HepG2 (cell line): ENCODE data around the gene ST8SIA2. TPM values are rescaled to one million over a fixed set of nuclear protein-coding genes. Genes with fewer than 3 reads are reported as not detected.

ENCODE experiments used
- ATAC-seq: fragments of 200-7000 bp; cut with Tn5 transposase; 3 replicates; pipeline ENCODE4 v1.9.1; 2020; ENCODE audit warnings: mild to moderate bottlenecking, moderate library complexity
- BruUV-seq: library from RNA; stranded (reverse); fragments of 400-500 nt; replicated peaks from 2 replicates; lab custom pipeline; 2021; lab: Mats Ljungman, UMichigan
- CTCF ChIA-PET: fragments of 300-600 bp; formaldehyde crosslinking; extraction: SDS; loops from one replicate; lab custom pipeline; 2021; ENCODE audit warnings: low total read pairs, inconsistent platforms, low intra/inter-chr PET ratio; lab: Yijun Ruan, JAX
- POLR2A ChIA-PET: fragments of 350-600 bp; sonication (Branson Sonifier 250); formaldehyde crosslinking; loops from one replicate; lab custom pipeline; 2020; ENCODE audit warnings: antibody characterized with exemption, inconsistent platforms; lab: Yijun Ruan, JAX
- DNase-seq: peaks from one replicate; pipeline ENCODE4 v3.0.0-alpha.2; 2015; ENCODE audit warnings: low spot score
- FAIRE-seq: peaks from 3 replicates; lab custom pipeline; 2011; peaks lifted over from hg19 to GRCh38; lab: Jason Lieb, UNC
- H2AFZ ChIP-seq: one replicate; pipeline ENCODE4 v1.6.1; 2011; ENCODE audit warnings: low read length, inconsistent platforms
- H3K27ac ChIP-seq: fragments of 300-600 bp; 3 replicates; pipeline ENCODE4 v1.8.0; 2011; ENCODE audit warnings: mixed run types, mild to moderate bottlenecking, mixed read lengths, low read length, inconsistent platforms; ENCODE audit not compliant: insufficient read depth; ENCODE audit errors: extremely low read length
- H3K27me3 ChIP-seq, 2 experiments: fragments of 200-600 bp in 1 of 2; 2 replicates in 1 of 2; 3 replicates in 1 of 2; pipeline versions ENCODE4 v1.6.0 to v1.8.0; 2011; ENCODE audit warnings: low read length in 2 of 2, mild to moderate bottlenecking in 2 of 2, moderate library complexity in 2 of 2, inconsistent platforms in 1 of 2; ENCODE audit not compliant: insufficient read depth in 2 of 2, control insufficient read depth in 1 of 2
- H3K36me3 ChIP-seq, 2 experiments: fragments of 200-600 bp in 1 of 2; replicated peaks in 1 of 2; 2 replicates in 1 of 2; 3 replicates in 1 of 2; pipeline versions ENCODE4 v1.5.1 to v1.8.0; 2011; ENCODE audit warnings: low read length in 2 of 2, inconsistent platforms in 1 of 2; ENCODE audit not compliant: insufficient read depth in 2 of 2, control insufficient read depth in 1 of 2
- H3K4me1 ChIP-seq: 2 replicates; pipeline ENCODE4 v1.5.1; 2012; ENCODE audit warnings: low read length, inconsistent platforms; ENCODE audit not compliant: insufficient read depth
- H3K4me2 ChIP-seq: 2 replicates; pipeline ENCODE4 v1.6.0; 2011; ENCODE audit warnings: low read depth, low read length, inconsistent platforms
- H3K4me3 ChIP-seq, 3 experiments: fragments of 200-600 bp in 1 of 3; sonication (generic), shearing (Covaris generic) in 1 of 3; replicated peaks in 1 of 3; 2 replicates each; pipeline ENCODE4 v1.5.1; 2011 to 2016; ENCODE audit warnings: low read length in 3 of 3, inconsistent platforms in 2 of 3, low read depth in 2 of 3, mild to moderate bottlenecking in 2 of 3, control low read depth in 1 of 3, mixed read lengths in 1 of 3; ENCODE audit not compliant: insufficient read depth in 1 of 3
- H3K79me2 ChIP-seq: one replicate; pipeline ENCODE4 v1.6.1; 2011; ENCODE audit warnings: low read length, inconsistent platforms; ENCODE audit not compliant: insufficient read depth
- H3K9ac ChIP-seq: 2 replicates; pipeline ENCODE4 v1.6.0; 2011; ENCODE audit warnings: mild to moderate bottlenecking, low read depth, low read length, inconsistent platforms; ENCODE audit not compliant: insufficient read depth
- H3K9me3 ChIP-seq: 2 replicates; pipeline ENCODE4 v1.5.1; 2012; ENCODE audit warnings: mild to moderate bottlenecking, low read length
- H4K20me1 ChIP-seq: 2 replicates; pipeline ENCODE4 v1.6.0; 2011; ENCODE audit warnings: inconsistent platforms, mild to moderate bottlenecking, low read length, moderate library complexity; ENCODE audit not compliant: insufficient read depth
- BRCA1 ChIP-seq: sonication (generic); formaldehyde crosslinking; IDR thresholded peaks from 2 replicates; pipeline ENCODE4 v1.4.0; 2020; ENCODE audit warnings: missing genetic modification reagents
- KAT7 ChIP-seq: IDR thresholded peaks from 2 replicates; pipeline ENCODE4 v1.6.1; 2018; ENCODE audit warnings: borderline replicate concordance, missing compliant biosample characterization
- MIXL1 ChIP-seq: IDR thresholded peaks from 2 replicates; pipeline ENCODE4 v1.6.1; 2016
- NFYB ChIP-seq: sonication (generic); formaldehyde crosslinking; IDR thresholded peaks from 2 replicates; pipeline ENCODE4 v1.4.0; 2020; ENCODE audit warnings: missing genetic modification reagents
- ZNF160 ChIP-seq: sonication (generic); formaldehyde crosslinking; IDR thresholded peaks from 2 replicates; pipeline ENCODE4 v1.8.0; 2022; ENCODE audit warnings: mild to moderate bottlenecking, inconsistent platforms, missing genetic modification reagents
- ZNF7 ChIP-seq: IDR thresholded peaks from 2 replicates; pipeline ENCODE4 v1.6.1; 2016; ENCODE audit warnings: missing biosample characterization, missing genetic modification reagents
- ZNF766 ChIP-seq: sonication (generic); formaldehyde crosslinking; IDR thresholded peaks from 2 replicates; pipeline ENCODE4 v1.5.0; 2020; ENCODE audit warnings: missing genetic modification reagents, borderline replicate concordance
- ZSCAN30 ChIP-seq: sonication (generic); formaldehyde crosslinking; IDR thresholded peaks from 2 replicates; pipeline ENCODE4 v1.5.0; 2020; ENCODE audit warnings: mild to moderate bottlenecking, missing genetic modification reagents
- WGBS: methylation state at CpG from one replicate; pipeline ENCODE4 v1.1.6; 2017; ENCODE audit warnings: low lambda C conversion rate; 5-methylcytosine and 5-hydroxymethylcytosine counted together
- in situ Hi-C: cut with HindIII; loops from 2 replicates; pipeline ENCODE4 v1.10.0; 2017; ENCODE audit warnings: low pct_unique_long_range_greater_than_20kb; ENCODE audit not compliant: extremely low pct_ligation_motif_present
- intact Hi-C: fragments of 100-400 bp; cut with micrococcal nuclease; formaldehyde crosslinking; loops from one replicate; pipeline ENCODE4 v1.10.0; 2022; ENCODE audit not compliant: unreplicated experiment
- polyA plus RNA-seq, 8 experiments: library from polyadenylated mRNA; depleted of rRNA in 3 of 8; stranded (reverse) in 7 of 8; unstranded in 1 of 8; fragments of >200 nt; fragmentation: Illumina TruSeq in 4 of 8; extraction: Trizol in 4 of 8; gene quantifications; 2 replicates each; pipeline versions ENCODE4 v1.2.1 to v1.2.3, GENCODE V29; 2011 to 2016; ENCODE audit warnings: low read depth in 4 of 8, missing spikeins in 1 of 8, mixed read lengths in 1 of 8; ENCODE audit not compliant: insufficient read depth in 1 of 8
- total RNA-seq, 5 experiments: library from RNA; depleted of rRNA; stranded (reverse); fragments of >200 nt; fragmentation: Illumina TruSeq; extraction: Trizol; gene quantifications; 2 replicates each; pipeline ENCODE4 v1.2.3, GENCODE V29; 2016; ENCODE audit warnings: low read depth in 1 of 5
- TF ChIP-seq, protein P1 (sequence below): sonication (generic); formaldehyde crosslinking; IDR thresholded peaks from 2 replicates; pipeline ENCODE4 v1.9.0; 2021; ENCODE audit warnings: missing genetic modification reagents, borderline replicate concordance
- TF ChIP-seq, protein P2 (sequence below): sonication (generic); formaldehyde crosslinking; IDR thresholded peaks from 2 replicates; pipeline ENCODE4 v1.8.1; 2022; ENCODE audit warnings: low read depth, mild to moderate bottlenecking, missing genetic modification reagents
- TF ChIP-seq, protein P3 (sequence below): sonication (generic); formaldehyde crosslinking; IDR thresholded peaks from 2 replicates; pipeline ENCODE4 v1.4.0; 2020; ENCODE audit warnings: missing genetic modification reagents
- TF ChIP-seq, protein P4 (sequence below): sonication (generic); formaldehyde crosslinking; IDR thresholded peaks from 2 replicates; pipeline ENCODE4 v1.5.0; 2020; ENCODE audit warnings: missing genetic modification reagents
- TF ChIP-seq, protein P5 (sequence below): IDR thresholded peaks from 2 replicates; pipeline ENCODE4 v1.6.1; 2016; ENCODE audit warnings: missing genetic modification reagents, missing compliant biosample characterization
- TF ChIP-seq, protein P6 (sequence below): sonication (generic); formaldehyde crosslinking; IDR thresholded peaks from 2 replicates; pipeline ENCODE4 v1.5.0; 2020; ENCODE audit warnings: mild to moderate bottlenecking, missing genetic modification reagents

Gene ST8SIA2
- total and polyA plus RNA-seq, 2 of the 13 experiments (the other 11 are each of a cell fraction or from before 2014, with no cell fraction given): not detected

DNA sequence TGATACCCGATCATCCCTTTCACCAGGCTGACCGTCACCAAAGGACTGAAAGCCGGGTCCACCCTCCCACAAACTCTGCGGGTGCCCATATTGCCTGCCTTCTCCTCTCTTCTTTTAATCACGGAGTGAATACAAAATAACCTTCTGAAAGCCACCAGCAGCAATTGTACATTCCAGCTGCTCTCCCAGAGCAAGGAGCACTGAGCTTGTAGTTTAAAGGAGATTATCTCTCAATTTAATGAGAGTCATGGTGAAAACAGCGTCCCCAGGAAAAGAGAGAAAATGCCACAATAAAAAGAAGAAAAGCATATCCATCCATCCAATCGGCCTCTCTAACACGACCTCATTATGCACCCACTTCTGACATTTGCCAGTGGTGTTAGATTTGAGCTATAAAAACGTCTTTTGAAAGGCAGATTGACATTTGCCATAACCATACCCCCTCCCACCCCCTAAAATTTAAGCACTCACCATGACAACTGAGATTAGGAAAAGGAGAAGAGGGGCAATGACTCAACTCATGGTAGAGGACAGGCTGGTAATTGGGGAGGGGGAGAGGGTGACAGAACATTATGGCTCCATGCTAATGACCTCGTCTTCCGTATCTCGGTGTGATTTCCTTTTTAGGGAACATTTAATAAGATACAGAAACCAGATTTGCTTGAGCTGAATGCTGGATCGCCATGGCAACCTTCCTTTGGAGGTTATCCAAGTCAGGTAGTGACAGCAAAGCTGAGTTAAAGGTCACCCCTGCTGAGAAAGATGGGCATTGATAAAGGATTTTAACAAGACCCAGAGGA, 106.2 kb downstream of the ST8SIA2 start:
- intact Hi-C loops: no loop called here
- no peaks in the 10 kb centered on the region for H3K36me3 ChIP-seq
- FAIRE-seq (no peak), DNase-seq (no peak), ATAC-seq (no peak)
- no peak overlapping the region for H3K27ac ChIP-seq
- no peak overlapping the region for H3K9ac ChIP-seq
- H3K4me3 ChIP-seq: no peak overlapping the region
- no peaks in the 10 kb centered on the region for H3K4me1 ChIP-seq
- H3K9me3 ChIP-seq: no peaks in the 10 kb centered on the region
- no TSS peak for BruUV-seq
- H4K20me1 ChIP-seq: no peaks in the 10 kb centered on the region
- POLR2A ChIA-PET: no interaction called here
- in situ Hi-C loops: no loop called here
- H3K27me3 ChIP-seq: peaks cover 3 to 20% of the 10 kb centered on the region in 2 experiments; a peak in 3 of 5 replicates
- CTCF ChIA-PET: no interaction called here
- H3K79me2 ChIP-seq: no peaks in the 10 kb centered on the region
- no peak overlapping the region for H2AFZ ChIP-seq
- 8% methylated on average over 13 of the region's 13 CpGs for WGBS
- no peak overlapping the region for H3K4me2 ChIP-seq
- TF ChIP-seq, protein P1, sequence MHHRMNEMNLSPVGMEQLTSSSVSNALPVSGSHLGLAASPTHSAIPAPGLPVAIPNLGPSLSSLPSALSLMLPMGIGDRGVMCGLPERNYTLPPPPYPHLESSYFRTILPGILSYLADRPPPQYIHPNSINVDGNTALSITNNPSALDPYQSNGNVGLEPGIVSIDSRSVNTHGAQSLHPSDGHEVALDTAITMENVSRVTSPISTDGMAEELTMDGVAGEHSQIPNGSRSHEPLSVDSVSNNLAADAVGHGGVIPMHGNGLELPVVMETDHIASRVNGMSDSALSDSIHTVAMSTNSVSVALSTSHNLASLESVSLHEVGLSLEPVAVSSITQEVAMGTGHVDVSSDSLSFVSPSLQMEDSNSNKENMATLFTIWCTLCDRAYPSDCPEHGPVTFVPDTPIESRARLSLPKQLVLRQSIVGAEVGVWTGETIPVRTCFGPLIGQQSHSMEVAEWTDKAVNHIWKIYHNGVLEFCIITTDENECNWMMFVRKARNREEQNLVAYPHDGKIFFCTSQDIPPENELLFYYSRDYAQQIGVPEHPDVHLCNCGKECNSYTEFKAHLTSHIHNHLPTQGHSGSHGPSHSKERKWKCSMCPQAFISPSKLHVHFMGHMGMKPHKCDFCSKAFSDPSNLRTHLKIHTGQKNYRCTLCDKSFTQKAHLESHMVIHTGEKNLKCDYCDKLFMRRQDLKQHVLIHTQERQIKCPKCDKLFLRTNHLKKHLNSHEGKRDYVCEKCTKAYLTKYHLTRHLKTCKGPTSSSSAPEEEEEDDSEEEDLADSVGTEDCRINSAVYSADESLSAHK (CRISPR knock-in tag): no peak
- TF ChIP-seq, protein P2, sequence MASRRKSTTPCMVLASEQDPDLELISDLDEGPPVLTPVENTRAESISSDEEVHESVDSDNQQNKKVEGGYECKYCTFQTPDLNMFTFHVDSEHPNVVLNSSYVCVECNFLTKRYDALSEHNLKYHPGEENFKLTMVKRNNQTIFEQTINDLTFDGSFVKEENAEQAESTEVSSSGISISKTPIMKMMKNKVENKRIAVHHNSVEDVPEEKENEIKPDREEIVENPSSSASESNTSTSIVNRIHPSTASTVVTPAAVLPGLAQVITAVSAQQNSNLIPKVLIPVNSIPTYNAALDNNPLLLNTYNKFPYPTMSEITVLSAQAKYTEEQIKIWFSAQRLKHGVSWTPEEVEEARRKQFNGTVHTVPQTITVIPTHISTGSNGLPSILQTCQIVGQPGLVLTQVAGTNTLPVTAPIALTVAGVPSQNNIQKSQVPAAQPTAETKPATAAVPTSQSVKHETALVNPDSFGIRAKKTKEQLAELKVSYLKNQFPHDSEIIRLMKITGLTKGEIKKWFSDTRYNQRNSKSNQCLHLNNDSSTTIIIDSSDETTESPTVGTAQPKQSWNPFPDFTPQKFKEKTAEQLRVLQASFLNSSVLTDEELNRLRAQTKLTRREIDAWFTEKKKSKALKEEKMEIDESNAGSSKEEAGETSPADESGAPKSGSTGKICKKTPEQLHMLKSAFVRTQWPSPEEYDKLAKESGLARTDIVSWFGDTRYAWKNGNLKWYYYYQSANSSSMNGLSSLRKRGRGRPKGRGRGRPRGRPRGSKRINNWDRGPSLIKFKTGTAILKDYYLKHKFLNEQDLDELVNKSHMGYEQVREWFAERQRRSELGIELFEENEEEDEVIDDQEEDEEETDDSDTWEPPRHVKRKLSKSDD (CRISPR knock-in tag): no peak
- TF ChIP-seq ZSCAN30 (no peak), NFYB (no peak), ZNF766 (CRISPR knock-in tag) (no peak), MIXL1 (CRISPR knock-in tag) (no peak), ZNF160 (CRISPR knock-in tag) (no peak), BRCA1 (CRISPR knock-in tag) (no peak), KAT7 (CRISPR knock-in tag) (no peak), ZNF7 (CRISPR knock-in tag) (no peak)
- TF ChIP-seq, protein P3, sequence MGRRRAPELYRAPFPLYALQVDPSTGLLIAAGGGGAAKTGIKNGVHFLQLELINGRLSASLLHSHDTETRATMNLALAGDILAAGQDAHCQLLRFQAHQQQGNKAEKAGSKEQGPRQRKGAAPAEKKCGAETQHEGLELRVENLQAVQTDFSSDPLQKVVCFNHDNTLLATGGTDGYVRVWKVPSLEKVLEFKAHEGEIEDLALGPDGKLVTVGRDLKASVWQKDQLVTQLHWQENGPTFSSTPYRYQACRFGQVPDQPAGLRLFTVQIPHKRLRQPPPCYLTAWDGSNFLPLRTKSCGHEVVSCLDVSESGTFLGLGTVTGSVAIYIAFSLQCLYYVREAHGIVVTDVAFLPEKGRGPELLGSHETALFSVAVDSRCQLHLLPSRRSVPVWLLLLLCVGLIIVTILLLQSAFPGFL (CRISPR knock-in tag): no peak
- TF ChIP-seq, protein P4, sequence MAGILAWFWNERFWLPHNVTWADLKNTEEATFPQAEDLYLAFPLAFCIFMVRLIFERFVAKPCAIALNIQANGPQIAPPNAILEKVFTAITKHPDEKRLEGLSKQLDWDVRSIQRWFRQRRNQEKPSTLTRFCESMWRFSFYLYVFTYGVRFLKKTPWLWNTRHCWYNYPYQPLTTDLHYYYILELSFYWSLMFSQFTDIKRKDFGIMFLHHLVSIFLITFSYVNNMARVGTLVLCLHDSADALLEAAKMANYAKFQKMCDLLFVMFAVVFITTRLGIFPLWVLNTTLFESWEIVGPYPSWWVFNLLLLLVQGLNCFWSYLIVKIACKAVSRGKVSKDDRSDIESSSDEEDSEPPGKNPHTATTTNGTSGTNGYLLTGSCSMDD (CRISPR knock-in tag): no peak
- TF ChIP-seq, protein P5, sequence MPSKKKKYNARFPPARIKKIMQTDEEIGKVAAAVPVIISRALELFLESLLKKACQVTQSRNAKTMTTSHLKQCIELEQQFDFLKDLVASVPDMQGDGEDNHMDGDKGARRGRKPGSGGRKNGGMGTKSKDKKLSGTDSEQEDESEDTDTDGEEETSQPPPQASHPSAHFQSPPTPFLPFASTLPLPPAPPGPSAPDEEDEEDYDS: no peak
- TF ChIP-seq, protein P6, sequence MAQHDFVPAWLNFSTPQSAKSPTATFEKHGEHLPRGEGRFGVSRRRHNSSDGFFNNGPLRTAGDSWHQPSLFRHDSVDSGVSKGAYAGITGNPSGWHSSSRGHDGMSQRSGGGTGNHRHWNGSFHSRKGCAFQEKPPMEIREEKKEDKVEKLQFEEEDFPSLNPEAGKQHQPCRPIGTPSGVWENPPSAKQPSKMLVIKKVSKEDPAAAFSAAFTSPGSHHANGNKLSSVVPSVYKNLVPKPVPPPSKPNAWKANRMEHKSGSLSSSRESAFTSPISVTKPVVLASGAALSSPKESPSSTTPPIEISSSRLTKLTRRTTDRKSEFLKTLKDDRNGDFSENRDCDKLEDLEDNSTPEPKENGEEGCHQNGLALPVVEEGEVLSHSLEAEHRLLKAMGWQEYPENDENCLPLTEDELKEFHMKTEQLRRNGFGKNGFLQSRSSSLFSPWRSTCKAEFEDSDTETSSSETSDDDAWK (CRISPR knock-in tag): no peak
